Stimulated activated memory B cell treated with anti-CD40 and anti-IgM and Interleukin-4, amounts not matched to agents 10 μg/mL and 1 μg/mL and 100 μg/mL, for 72 hours (primary cell): ENCODE measurements around the gene PIK3IP1.

Experiments
- ATAC-seq: fragments of 150-1000 bp; cut with Tn5 transposase; 2 replicates; pipeline ENCODE4 v1.10.0; 2021
- H3K27ac Mint-ChIP-seq: one replicate; pipeline ENCODE4 v1.8.0; 2022; ENCODE audit warnings: mild to moderate bottlenecking, mixed read lengths
- H3K27me3 Mint-ChIP-seq: one replicate; pipeline ENCODE4 v1.8.0; 2022; ENCODE audit warnings: mixed read lengths
- H3K36me3 Mint-ChIP-seq: one replicate; pipeline ENCODE4 v1.8.0; 2022; ENCODE audit warnings: mixed read lengths
- H3K4me1 Mint-ChIP-seq: one replicate; pipeline ENCODE4 v1.8.0; 2022; ENCODE audit warnings: mixed read lengths
- H3K4me3 Mint-ChIP-seq: one replicate; pipeline ENCODE4 v1.8.0; 2022; ENCODE audit warnings: mild to moderate bottlenecking, moderate library complexity, mixed read lengths
- H3K9me3 Mint-ChIP-seq: one replicate; pipeline ENCODE4 v1.8.0; 2022; ENCODE audit warnings: mixed read lengths

The PIK3IP1 gene

GRCh38 chr22:31292236-31292989, at the start of gene PIK3IP1:
Gene PIK3IP1 (minus strand): TSS chr22:31292488. CDS start chr22:31292344, 144 bp downstream.
- H3K4me3 Mint-ChIP-seq, result peak within 1 kb of the TSS; percentile 99
- no peaks in the 10 kb centered on the region for H3K9me3 Mint-ChIP-seq
- no peaks in the 10 kb centered on the region for H3K27me3 Mint-ChIP-seq
- H3K36me3 Mint-ChIP-seq, result peaks cover 18% of the 10 kb centered on the region
- ATAC-seq, result peak; percentile 71
- peak within 1 kb of the TSS; percentile 100 for H3K27ac Mint-ChIP-seq
- H3K4me1 Mint-ChIP-seq, result peaks cover 78% of the 10 kb centered on the region

GRCh38 chr22:31341386-31342088, 49.2 kb upstream of the PIK3IP1 start:
- no peak overlapping the region for H3K4me3 Mint-ChIP-seq
- H3K27ac Mint-ChIP-seq, result peak overlapping the region; percentile 90
- H3K27me3 Mint-ChIP-seq, result no peaks in the 10 kb centered on the region
- no peaks in the 10 kb centered on the region for H3K9me3 Mint-ChIP-seq
- ATAC-seq, result no peak
- peaks cover 67% of the 10 kb centered on the region for H3K4me1 Mint-ChIP-seq
- peaks cover 44% of the 10 kb centered on the region for H3K36me3 Mint-ChIP-seq

- no peak for ATAC-seq
- Mint-ChIP-seq H3K4me1 (peaks cover 67% of the 10 kb centered on the region), H3K27me3 (no peaks in the 10 kb centered on the region), H3K4me3 (no peak overlapping the region), H3K9me3 (no peaks in the 10 kb centered on the region), H3K27ac (peak overlapping the region; percentile 63), H3K36me3 (peaks cover 48% of the 10 kb centered on the region)
Observed at GRCh38 chr22:31340765-31341247, 48.5 kb upstream of the PIK3IP1 start.

GRCh38 chr22:31340360-31340759, 48.1 kb upstream of the PIK3IP1 start:
- no peak for ATAC-seq
- Mint-ChIP-seq H3K36me3 (peaks cover 53% of the 10 kb centered on the region), H3K9me3 (no peaks in the 10 kb centered on the region), H3K27ac (peak overlapping the region; percentile 63), H3K27me3 (no peaks in the 10 kb centered on the region), H3K4me1 (peaks cover 64% of the 10 kb centered on the region), H3K4me3 (no peak overlapping the region)

- H3K9me3 Mint-ChIP-seq, result no peaks in the 10 kb centered on the region
- ATAC-seq, result no peak
- no peak overlapping the region for H3K4me3 Mint-ChIP-seq
- peaks cover 54% of the 10 kb centered on the region for H3K4me1 Mint-ChIP-seq
- peaks cover 61% of the 10 kb centered on the region for H3K36me3 Mint-ChIP-seq
- no peaks in the 10 kb centered on the region for H3K27me3 Mint-ChIP-seq
- H3K27ac Mint-ChIP-seq, result peak overlapping the region; percentile 63
Observed at GRCh38 chr22:31339148-31339832, 47.0 kb upstream of the PIK3IP1 start.

GRCh38 chr22:31337178-31337577, 44.9 kb upstream of the PIK3IP1 start:
- ATAC-seq, result no peak
- H3K27me3 Mint-ChIP-seq, result no peaks in the 10 kb centered on the region
- peak overlapping the region; percentile 44 for H3K27ac Mint-ChIP-seq
- H3K4me3 Mint-ChIP-seq, result no peak overlapping the region
- peaks cover 41% of the 10 kb centered on the region for H3K4me1 Mint-ChIP-seq
- H3K9me3 Mint-ChIP-seq, result no peaks in the 10 kb centered on the region
- H3K36me3 Mint-ChIP-seq, result peaks cover 69% of the 10 kb centered on the region

GRCh38 chr22:31334329-31334728, 42.0 kb upstream of the PIK3IP1 start:
- H3K36me3 Mint-ChIP-seq, result peaks cover 64% of the 10 kb centered on the region
- H3K27me3 Mint-ChIP-seq, result no peaks in the 10 kb centered on the region
- no peak overlapping the region for H3K4me3 Mint-ChIP-seq
- H3K9me3 Mint-ChIP-seq, result no peaks in the 10 kb centered on the region
- ATAC-seq, result no peak
- peak overlapping the region; percentile 53 for H3K27ac Mint-ChIP-seq
- peaks cover 12% of the 10 kb centered on the region for H3K4me1 Mint-ChIP-seq

- Mint-ChIP-seq H3K27ac (peak overlapping the region; percentile 53), H3K4me3 (no peak overlapping the region), H3K4me1 (peaks cover 8% of the 10 kb centered on the region)
Observed at GRCh38 chr22:31333641-31334040, 41.4 kb upstream of the PIK3IP1 start.

GRCh38 chr22:31332886-31333285, 40.6 kb upstream of the PIK3IP1 start:
- peaks cover 8% of the 10 kb centered on the region for H3K4me1 Mint-ChIP-seq
- no peak overlapping the region for H3K27ac Mint-ChIP-seq
- ATAC-seq, result no peak
- H3K36me3 Mint-ChIP-seq, result peaks cover 70% of the 10 kb centered on the region
- no peaks in the 10 kb centered on the region for H3K27me3 Mint-ChIP-seq
- no peak overlapping the region for H3K4me3 Mint-ChIP-seq
- no peaks in the 10 kb centered on the region for H3K9me3 Mint-ChIP-seq

More at GRCh38 chr22:31333641-31334040, 41.4 kb upstream of the PIK3IP1 start:
- Mint-ChIP-seq H3K9me3 (no peaks in the 10 kb centered on the region), H3K36me3 (peaks cover 70% of the 10 kb centered on the region), H3K27me3 (no peaks in the 10 kb centered on the region)
- no peak for ATAC-seq

GRCh38 chr22:31332010-31332409, 39.7 kb upstream of the PIK3IP1 start:
- Mint-ChIP-seq H3K27me3 (no peaks in the 10 kb centered on the region), H3K27ac (no peak overlapping the region), H3K9me3 (no peaks in the 10 kb centered on the region), H3K36me3 (peaks cover 75% of the 10 kb centered on the region), H3K4me1 (peaks cover 8% of the 10 kb centered on the region), H3K4me3 (no peak overlapping the region)
- no peak for ATAC-seq

- peak; percentile 57 for ATAC-seq
- peaks cover 83% of the 10 kb centered on the region for H3K36me3 Mint-ChIP-seq
- peak overlapping the region; percentile 46 for H3K27ac Mint-ChIP-seq
- no peak overlapping the region for H3K4me3 Mint-ChIP-seq
- H3K4me1 Mint-ChIP-seq, result peaks cover 8% of the 10 kb centered on the region
- H3K9me3 Mint-ChIP-seq, result no peaks in the 10 kb centered on the region
- no peaks in the 10 kb centered on the region for H3K27me3 Mint-ChIP-seq
Observed at GRCh38 chr22:31329453-31330215, 37.3 kb upstream of the PIK3IP1 start.

- ATAC-seq, result no peak
- H3K9me3 Mint-ChIP-seq, result no peaks in the 10 kb centered on the region
- no peaks in the 10 kb centered on the region for H3K27me3 Mint-ChIP-seq
- H3K4me3 Mint-ChIP-seq, result no peak overlapping the region
- no peak overlapping the region for H3K27ac Mint-ChIP-seq
- peaks cover 79% of the 10 kb centered on the region for H3K36me3 Mint-ChIP-seq
- H3K4me1 Mint-ChIP-seq, result peaks cover 7% of the 10 kb centered on the region
Observed at GRCh38 chr22:31329029-31329428, 36.7 kb upstream of the PIK3IP1 start.

GRCh38 chr22:31328544-31328960, 36.3 kb upstream of the PIK3IP1 start:
- Mint-ChIP-seq H3K4me1 (peaks cover 2% of the 10 kb centered on the region), H3K27ac (no peak overlapping the region), H3K36me3 (peaks cover 74% of the 10 kb centered on the region)

GRCh38 chr22:31327806-31328543, 35.7 kb upstream of the PIK3IP1 start:
- no peaks in the 10 kb centered on the region for H3K4me1 Mint-ChIP-seq
- H3K36me3 Mint-ChIP-seq, result peaks cover 74% of the 10 kb centered on the region
- H3K4me3 Mint-ChIP-seq, result no peak overlapping the region
- H3K27ac Mint-ChIP-seq, result no peak overlapping the region
- H3K27me3 Mint-ChIP-seq, result no peaks in the 10 kb centered on the region
- H3K9me3 Mint-ChIP-seq, result no peaks in the 10 kb centered on the region
- no peak for ATAC-seq

More at GRCh38 chr22:31328544-31328960, 36.3 kb upstream of the PIK3IP1 start:
- Mint-ChIP-seq H3K27me3 (no peaks in the 10 kb centered on the region), H3K4me3 (no peak overlapping the region), H3K9me3 (no peaks in the 10 kb centered on the region)
- ATAC-seq, result no peak
